ENCODE measurements around the gene ADGRG7.
A peak's percentile ranks its signal among the peaks of the same experiment; 100 is the strongest.

ADGRG7 gene

GRCh38 chr3:100631236-100631635 lies 21.8 kb downstream of the ADGRG7 start:
- no peak for DNase-seq
- Mint-ChIP-seq H3K9me3 (no peaks in the 10 kb centered on the region), H3K4me3 (no peak overlapping the region), H3K36me3 (ENCODE audit: low read depth) (no peaks in the 10 kb centered on the region), H3K27ac (no peak overlapping the region), H3K27me3 (ENCODE audit: low read depth, poor library complexity) (peaks cover 3% of the 10 kb centered on the region), H3K4me1 (no peaks in the 10 kb centered on the region)
- no peak for TF ChIP-seq CTCF (IDR thresholded peaks at IDR 0.05)

GRCh38 chr3:100634493-100635272 lies 25.3 kb downstream of the ADGRG7 start:
- Mint-ChIP-seq H3K4me1 (no peaks in the 10 kb centered on the region), H3K9me3 (no peaks in the 10 kb centered on the region), H3K36me3 (ENCODE audit: low read depth) (no peaks in the 10 kb centered on the region), H3K27me3 (ENCODE audit: low read depth, poor library complexity) (peaks cover 8% of the 10 kb centered on the region), H3K4me3 (no peak overlapping the region), H3K27ac (no peak overlapping the region)
- TF ChIP-seq CTCF (IDR thresholded peaks at IDR 0.05), result no peak
- DNase-seq, result peak; percentile 3

- H3K9me3 Mint-ChIP-seq, result no peaks in the 10 kb centered on the region
- TF ChIP-seq CTCF (IDR thresholded peaks at IDR 0.05), result no peak
- no peaks in the 10 kb centered on the region for H3K4me1 Mint-ChIP-seq
- H3K27ac Mint-ChIP-seq, result no peak overlapping the region
- no peak for DNase-seq
- peaks cover 6% of the 10 kb centered on the region for H3K27me3 Mint-ChIP-seq (ENCODE audit: low read depth, poor library complexity)
- no peak overlapping the region for H3K4me3 Mint-ChIP-seq
- H3K36me3 Mint-ChIP-seq (ENCODE audit: low read depth), result no peaks in the 10 kb centered on the region
Measured at GRCh38 chr3:100635273-100635701, 25.9 kb downstream of the ADGRG7 start.

GRCh38 chr3:100637197-100637631 lies 27.8 kb downstream of the ADGRG7 start:
- no peak for TF ChIP-seq CTCF (IDR thresholded peaks at IDR 0.05)
- Mint-ChIP-seq H3K9me3 (no peaks in the 10 kb centered on the region), H3K27ac (no peak overlapping the region)

GRCh38 chr3:100640633-100641032 lies 31.2 kb downstream of the ADGRG7 start:
- DNase-seq, result no peak
- Mint-ChIP-seq H3K9me3 (no peaks in the 10 kb centered on the region), H3K36me3 (ENCODE audit: low read depth) (no peaks in the 10 kb centered on the region), H3K4me3 (no peak overlapping the region), H3K27me3 (ENCODE audit: low read depth, poor library complexity) (peaks cover 8% of the 10 kb centered on the region), H3K27ac (no peak overlapping the region), H3K4me1 (no peaks in the 10 kb centered on the region)
- TF ChIP-seq CTCF (IDR thresholded peaks at IDR 0.05), result no peak

More at GRCh38 chr3:100637197-100637631, 27.8 kb downstream of the ADGRG7 start:
- Mint-ChIP-seq H3K4me1 (no peaks in the 10 kb centered on the region), H3K27me3 (ENCODE audit: low read depth, poor library complexity) (peaks cover 5% of the 10 kb centered on the region), H3K4me3 (no peak overlapping the region), H3K36me3 (ENCODE audit: low read depth) (no peaks in the 10 kb centered on the region)
- no peak for DNase-seq
